Activated naive CD8-positive, alpha-beta T cell (primary cell): ENCODE measurements around the gene RABL2B.

ENCODE experiments used
- H3K27ac Mint-ChIP-seq: one replicate; pipeline ENCODE4 v1.8.0; 2021; ENCODE audit warnings: mixed read lengths
- H3K27me3 Mint-ChIP-seq: one replicate; pipeline ENCODE4 v1.8.0; 2021; ENCODE audit warnings: mixed read lengths
- H3K36me3 Mint-ChIP-seq: one replicate; pipeline ENCODE4 v1.8.0; 2021; ENCODE audit warnings: mixed read lengths
- H3K4me1 Mint-ChIP-seq: one replicate; pipeline ENCODE4 v1.8.0; 2021; ENCODE audit warnings: low read depth, mixed read lengths
- H3K4me3 Mint-ChIP-seq: one replicate; pipeline ENCODE4 v1.8.0; 2021; ENCODE audit warnings: mild to moderate bottlenecking, mixed read lengths
- H3K9me3 Mint-ChIP-seq: one replicate; pipeline ENCODE4 v1.8.0; 2021; ENCODE audit warnings: low read depth, mixed read lengths

RABL2B gene

GRCh38 chr22:50730941-50731661, 52.3 kb downstream of the RABL2B start:
- Mint-ChIP-seq H3K4me3 (no peak overlapping the region), H3K27ac (no peak overlapping the region), H3K27me3 (no peaks in the 10 kb centered on the region), H3K36me3 (no peaks in the 10 kb centered on the region), H3K4me1 (peaks cover 1% of the 10 kb centered on the region), H3K9me3 (no peaks in the 10 kb centered on the region)

DNA sequence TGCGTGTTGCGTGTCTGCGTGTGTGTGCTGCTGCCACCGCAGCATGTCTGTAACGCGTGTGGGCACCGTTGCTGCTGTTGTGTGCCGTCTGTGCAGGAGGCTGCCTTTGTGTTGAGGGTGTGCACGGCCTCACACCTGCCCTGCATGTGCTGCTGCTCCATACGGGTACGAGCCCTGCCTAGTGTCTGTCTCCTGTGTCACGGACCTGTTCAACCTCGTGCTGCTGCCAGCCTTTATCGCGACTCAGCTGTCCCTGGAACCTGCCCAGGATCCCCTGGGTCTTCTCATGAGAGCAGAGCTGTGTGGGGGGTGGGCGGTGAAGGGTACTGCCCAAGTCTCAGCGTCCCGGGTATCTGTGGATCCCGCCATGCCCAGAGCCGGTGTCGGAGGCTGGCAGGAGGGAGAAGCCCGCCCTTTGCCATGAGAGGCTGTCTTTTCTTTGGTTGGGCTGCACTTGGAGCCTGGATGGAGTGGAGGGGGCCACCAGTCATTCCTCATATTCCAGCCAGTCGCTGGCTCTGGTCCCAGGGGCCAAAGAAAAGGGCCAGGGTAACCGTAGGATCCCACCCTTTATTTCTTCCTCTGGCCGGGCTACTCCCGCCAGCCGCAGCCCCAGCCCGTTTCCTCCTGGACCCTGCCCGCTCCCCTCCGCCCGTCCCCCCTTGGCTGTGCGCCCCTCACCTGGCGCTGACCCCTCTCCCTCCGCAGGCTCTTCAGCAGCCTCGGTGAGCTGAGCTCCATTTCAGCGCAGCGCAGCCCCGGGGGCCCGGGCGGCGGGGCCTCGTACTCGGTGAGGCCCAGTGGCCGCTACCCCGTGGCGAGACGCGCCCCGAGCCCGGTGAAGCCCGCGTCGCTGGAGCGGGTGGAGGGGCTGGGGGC, 53.2 kb downstream of the RABL2B start:
- no peaks in the 10 kb centered on the region for H3K27me3 Mint-ChIP-seq
- H3K27ac Mint-ChIP-seq = no peak overlapping the region
- peaks cover 1% of the 10 kb centered on the region for H3K4me1 Mint-ChIP-seq
- H3K36me3 Mint-ChIP-seq = no peaks in the 10 kb centered on the region
- H3K9me3 Mint-ChIP-seq = no peaks in the 10 kb centered on the region
- no peak overlapping the region for H3K4me3 Mint-ChIP-seq

DNA sequence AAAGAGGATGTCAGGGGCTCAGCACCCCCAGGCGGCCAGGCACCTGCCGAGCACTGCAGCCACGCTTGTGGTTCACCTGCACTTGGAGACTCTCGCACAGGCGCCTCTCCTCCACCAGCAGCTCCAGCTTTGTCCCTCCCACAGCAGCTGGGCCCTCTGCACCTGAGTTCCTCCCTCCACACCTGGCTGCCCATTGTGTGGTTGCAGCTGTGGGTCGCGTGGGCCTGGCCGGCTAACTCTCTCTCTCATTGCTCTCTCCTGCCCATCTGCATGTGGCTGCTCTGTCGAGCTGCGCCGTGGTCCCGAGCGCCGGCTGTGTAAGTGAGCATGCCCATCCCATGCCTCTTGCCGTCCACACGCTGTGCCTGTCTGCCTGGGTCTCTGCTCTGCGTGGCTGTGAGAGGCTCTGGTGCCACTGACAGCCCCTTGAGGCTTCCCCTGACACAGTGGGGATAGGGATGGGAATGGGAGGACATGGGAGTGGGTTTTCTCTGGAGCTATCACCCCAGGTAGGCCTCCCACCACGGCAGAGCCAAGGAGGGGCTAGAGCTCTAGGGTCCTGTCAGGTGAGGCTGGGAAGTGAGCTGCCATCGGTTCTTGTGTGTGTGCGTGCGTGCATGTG, 53.9 kb downstream of the RABL2B start:
- no peaks in the 10 kb centered on the region for H3K27me3 Mint-ChIP-seq
- H3K9me3 Mint-ChIP-seq = no peaks in the 10 kb centered on the region
- H3K27ac Mint-ChIP-seq = no peak overlapping the region
- H3K4me1 Mint-ChIP-seq = peaks cover 1% of the 10 kb centered on the region
- H3K4me3 Mint-ChIP-seq = no peak overlapping the region
- H3K36me3 Mint-ChIP-seq = no peaks in the 10 kb centered on the region

- Mint-ChIP-seq H3K4me3 (no peak overlapping the region), H3K9me3 (no peaks in the 10 kb centered on the region), H3K27me3 (no peaks in the 10 kb centered on the region), H3K36me3 (no peaks in the 10 kb centered on the region), H3K4me1 (peaks cover 1% of the 10 kb centered on the region), H3K27ac (no peak overlapping the region)
These were observed 54.9 kb downstream of the RABL2B start for GRCh38 chr22:50728523-50728931.

- no peaks in the 10 kb centered on the region for H3K36me3 Mint-ChIP-seq
- H3K9me3 Mint-ChIP-seq = no peaks in the 10 kb centered on the region
These were observed 55.5 kb downstream of the RABL2B start for GRCh38 chr22:50727678-50728522.

DNA sequence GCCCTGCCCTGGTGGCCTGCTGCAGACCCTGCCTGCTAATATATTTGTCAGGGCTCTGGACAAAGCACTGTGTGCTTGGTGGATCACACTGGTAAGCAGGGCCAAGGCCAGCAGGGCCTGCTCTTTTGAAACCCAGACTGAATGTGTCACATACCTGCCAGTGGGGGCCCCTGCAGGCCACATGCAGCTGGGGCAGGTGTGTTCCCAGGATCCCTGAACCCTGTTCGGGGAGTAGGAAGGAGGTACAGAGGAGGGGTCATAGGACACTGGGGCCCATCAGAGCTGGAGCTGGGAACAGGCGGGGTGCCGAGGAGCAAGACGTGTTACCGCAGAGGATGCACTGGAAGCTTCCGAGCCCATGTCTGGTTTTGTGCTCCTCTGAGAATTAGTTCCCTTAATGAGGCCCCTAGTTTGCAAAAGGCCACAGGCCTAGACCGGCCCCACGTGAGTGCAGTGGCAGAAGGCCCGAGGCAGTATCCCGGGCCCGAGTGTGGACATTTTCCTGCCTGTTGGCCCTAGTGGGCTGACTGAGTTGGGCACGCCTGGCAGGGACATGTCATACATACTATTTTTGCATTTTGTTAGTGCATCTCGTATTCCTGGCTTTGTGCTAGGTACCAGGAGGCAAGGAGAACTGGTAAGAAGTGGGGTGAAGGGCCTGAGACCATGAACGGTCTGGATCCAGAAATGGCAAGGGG, 56.6 kb downstream of the RABL2B start:
- H3K27ac Mint-ChIP-seq = no peak overlapping the region
- no peaks in the 10 kb centered on the region for H3K27me3 Mint-ChIP-seq
- H3K36me3 Mint-ChIP-seq = no peaks in the 10 kb centered on the region
- H3K9me3 Mint-ChIP-seq = no peaks in the 10 kb centered on the region
- H3K4me1 Mint-ChIP-seq = no peaks in the 10 kb centered on the region
- H3K4me3 Mint-ChIP-seq = no peak overlapping the region

More at GRCh38 chr22:50727678-50728522, 55.5 kb downstream of the RABL2B start:
- Mint-ChIP-seq H3K27ac (no peak overlapping the region), H3K27me3 (no peaks in the 10 kb centered on the region), H3K4me1 (peaks cover 1% of the 10 kb centered on the region), H3K4me3 (no peak overlapping the region)

- H3K27me3 Mint-ChIP-seq = no peaks in the 10 kb centered on the region
- H3K4me1 Mint-ChIP-seq = no peaks in the 10 kb centered on the region
- H3K27ac Mint-ChIP-seq = no peak overlapping the region
- H3K4me3 Mint-ChIP-seq = no peak overlapping the region
- H3K9me3 Mint-ChIP-seq = no peaks in the 10 kb centered on the region
- no peaks in the 10 kb centered on the region for H3K36me3 Mint-ChIP-seq
These were observed 57.8 kb downstream of the RABL2B start for GRCh38 chr22:50725597-50725996.

DNA sequence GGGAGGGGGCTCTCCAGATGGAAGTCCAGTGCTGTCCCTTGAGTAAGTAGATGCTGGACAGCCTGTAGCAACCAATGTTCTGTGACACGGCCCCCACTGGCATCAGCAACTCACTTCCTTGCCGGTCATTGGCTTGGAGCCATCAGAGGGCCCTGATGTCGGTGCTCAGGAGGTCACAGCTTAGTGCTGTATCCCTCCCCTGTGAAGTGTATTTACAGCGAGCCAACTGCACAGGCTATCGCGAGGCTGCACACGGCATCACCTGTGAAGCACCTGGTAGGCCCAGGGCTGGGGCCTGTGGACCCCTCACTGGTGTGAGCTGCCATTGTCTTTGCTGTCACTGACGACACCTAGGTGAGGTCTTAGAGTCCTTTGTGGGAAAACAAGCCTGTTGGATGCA, 58.8 kb downstream of the RABL2B start:
- H3K36me3 Mint-ChIP-seq = no peaks in the 10 kb centered on the region
- no peaks in the 10 kb centered on the region for H3K9me3 Mint-ChIP-seq
- H3K27me3 Mint-ChIP-seq = no peaks in the 10 kb centered on the region
- no peak overlapping the region for H3K27ac Mint-ChIP-seq
- H3K4me3 Mint-ChIP-seq = no peak overlapping the region
- H3K4me1 Mint-ChIP-seq = no peaks in the 10 kb centered on the region

GRCh38 chr22:50723991-50724390, 59.4 kb downstream of the RABL2B start:
- Mint-ChIP-seq H3K4me3 (no peak overlapping the region), H3K27me3 (no peaks in the 10 kb centered on the region), H3K9me3 (no peaks in the 10 kb centered on the region), H3K27ac (no peak overlapping the region), H3K36me3 (no peaks in the 10 kb centered on the region), H3K4me1 (no peaks in the 10 kb centered on the region)

DNA sequence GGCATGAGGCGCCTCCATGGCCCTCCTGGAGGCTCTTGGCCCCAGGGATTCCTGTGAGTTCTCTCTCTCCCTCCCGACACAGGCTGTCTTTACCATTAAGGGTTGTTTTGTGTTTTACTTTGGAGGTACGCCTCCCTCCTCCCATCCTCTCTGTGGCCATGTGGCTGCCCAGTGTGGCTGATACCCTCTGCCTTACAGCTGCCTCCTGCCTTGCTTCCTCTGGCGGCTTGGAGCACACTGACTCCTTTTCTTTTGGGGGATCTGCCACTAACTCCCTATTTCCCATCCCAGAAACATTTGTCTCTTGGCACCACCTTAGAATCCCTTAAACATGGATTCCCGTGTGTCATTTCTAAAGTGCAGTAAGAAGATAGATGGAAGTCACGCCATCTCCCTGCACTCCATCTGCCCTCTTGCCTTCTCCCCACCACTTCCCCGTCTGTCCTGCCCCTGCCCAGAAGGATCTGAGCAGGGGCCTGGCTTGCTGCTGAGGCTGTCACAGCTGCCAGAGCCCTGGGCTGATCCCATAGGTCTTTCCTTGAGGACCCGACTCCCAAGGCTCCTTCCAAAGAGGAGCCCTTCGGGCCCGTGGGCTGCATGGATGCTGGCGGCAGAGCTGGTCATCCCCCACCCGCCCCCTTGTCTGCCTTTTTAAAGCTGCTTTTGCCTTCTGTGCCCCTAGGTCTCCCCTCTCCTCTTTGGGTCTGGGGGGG, 60.6 kb downstream of the RABL2B start:
- Mint-ChIP-seq H3K9me3 (no peaks in the 10 kb centered on the region), H3K4me1 (no peaks in the 10 kb centered on the region), H3K27ac (no peak overlapping the region)

DNA sequence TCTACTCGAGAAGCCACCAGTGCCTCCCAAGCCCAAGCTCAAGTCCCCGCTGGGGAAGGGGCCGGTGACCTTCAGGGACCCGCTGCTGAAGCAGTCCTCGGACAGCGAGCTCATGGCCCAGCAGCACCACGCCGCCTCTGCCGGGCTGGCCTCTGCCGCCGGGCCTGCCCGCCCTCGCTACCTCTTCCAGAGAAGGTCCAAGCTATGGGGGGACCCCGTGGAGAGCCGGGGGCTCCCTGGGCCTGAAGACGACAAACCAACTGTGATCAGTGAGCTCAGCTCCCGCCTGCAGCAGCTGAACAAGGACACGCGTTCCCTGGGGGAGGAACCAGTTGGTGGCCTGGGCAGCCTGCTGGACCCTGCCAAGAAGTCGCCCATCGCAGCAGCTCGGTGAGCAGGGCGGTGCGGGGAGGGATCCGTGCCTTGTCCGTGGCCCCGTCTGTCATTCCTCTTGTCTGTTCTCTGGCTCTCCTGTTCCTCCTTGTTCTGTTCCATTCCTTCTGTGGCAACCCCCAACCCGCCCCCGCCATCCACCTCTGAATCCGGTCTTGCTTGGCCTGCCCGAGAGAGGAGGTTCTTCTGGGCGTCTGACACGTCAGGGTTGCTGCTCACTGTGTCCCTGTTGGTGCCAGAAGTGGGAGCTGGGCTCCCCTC, 61.3 kb downstream of the RABL2B start:
- H3K27me3 Mint-ChIP-seq = no peaks in the 10 kb centered on the region
- no peaks in the 10 kb centered on the region for H3K4me1 Mint-ChIP-seq
- no peaks in the 10 kb centered on the region for H3K9me3 Mint-ChIP-seq
- H3K27ac Mint-ChIP-seq = no peak overlapping the region
- no peaks in the 10 kb centered on the region for H3K36me3 Mint-ChIP-seq
- H3K4me3 Mint-ChIP-seq = no peak overlapping the region

More for the DNA sequence above, 60.6 kb downstream of the RABL2B start:
- Mint-ChIP-seq H3K4me3 (no peak overlapping the region), H3K36me3 (no peaks in the 10 kb centered on the region), H3K27me3 (no peaks in the 10 kb centered on the region)

DNA sequence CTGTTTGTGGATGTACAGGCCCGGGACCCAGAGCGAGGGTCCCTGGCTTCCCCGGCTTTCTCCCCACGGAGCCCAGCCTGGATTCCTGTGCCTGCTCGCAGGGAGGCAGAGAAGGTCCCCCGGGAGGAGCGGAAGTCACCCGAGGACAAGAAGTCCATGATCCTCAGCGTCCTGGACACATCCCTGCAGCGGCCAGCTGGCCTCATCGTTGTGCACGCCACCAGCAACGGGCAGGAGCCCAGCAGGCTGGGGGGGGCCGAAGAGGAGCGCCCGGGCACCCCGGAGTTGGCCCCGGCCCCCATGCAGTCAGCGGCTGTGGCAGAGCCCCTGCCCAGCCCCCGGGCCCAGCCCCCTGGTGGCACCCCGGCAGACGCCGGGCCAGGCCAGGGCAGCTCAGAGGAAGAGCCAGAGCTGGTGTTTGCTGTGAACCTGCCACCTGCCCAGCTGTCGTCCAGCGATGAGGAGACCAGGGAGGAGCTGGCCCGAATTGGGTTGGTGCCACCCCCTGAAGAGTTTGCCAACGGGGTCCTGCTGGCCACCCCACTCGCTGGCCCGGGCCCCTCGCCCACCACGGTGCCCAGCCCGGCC, 62.1 kb downstream of the RABL2B start:
- H3K4me1 Mint-ChIP-seq = no peaks in the 10 kb centered on the region
- H3K4me3 Mint-ChIP-seq = no peak overlapping the region

More for the DNA sequence above, 62.1 kb downstream of the RABL2B start:
- Mint-ChIP-seq H3K9me3 (no peaks in the 10 kb centered on the region), H3K36me3 (no peaks in the 10 kb centered on the region), H3K27ac (no peak overlapping the region), H3K27me3 (no peaks in the 10 kb centered on the region)
